H1 (cell line): ENCODE measurements around the gene ADCY5. TPM values are rescaled to one million over a fixed set of nuclear protein-coding genes. Genes with fewer than 3 reads are reported as not detected.

Experiments used
- CTCF ChIA-PET: fragments of 300-600 bp; sonication (Branson Sonifier 250); formaldehyde crosslinking; loops from one replicate; lab custom pipeline; 2021; ENCODE audit not compliant: partially characterized antibody; lab: Charles Lee
- POLR2A ChIA-PET: fragments of 300-600 bp; sonication (Branson Sonifier 250); formaldehyde crosslinking; loops from one replicate; lab custom pipeline; 2021; ENCODE audit warnings: inconsistent platforms; ENCODE audit not compliant: partially characterized antibody; lab: Charles Lee
- DNase-seq, 2 experiments: peaks; one replicate each; pipeline versions ENCODE4 v3.0.0 to v3.0.0-alpha.2; 2010 to 2022; ENCODE audit warnings: low spot score in 2 of 2, low read depth in 1 of 2, mixed read lengths in 1 of 2
- FAIRE-seq: peaks from 2 replicates; lab custom pipeline; 2011; peaks lifted over from hg19 to GRCh38; lab: Jason Lieb, UNC
- H2AFZ ChIP-seq: 2 replicates; pipeline ENCODE4 v1.8.1; 2012; ENCODE audit warnings: low read length, inconsistent platforms
- H2AK5ac ChIP-seq: 2 replicates; pipeline ENCODE4 v1.6.1; 2013; ENCODE audit warnings: low read depth, low read length
- H2BK120ac ChIP-seq: replicated peaks from 2 replicates; pipeline ENCODE3; 2013; ENCODE audit warnings: low read depth, low read length, inconsistent platforms
- H2BK12ac ChIP-seq: 2 replicates; pipeline ENCODE4 v1.6.1; 2013; ENCODE audit warnings: low read depth, low read length
- H2BK15ac ChIP-seq: 2 replicates; pipeline ENCODE4 v1.6.1; 2013; ENCODE audit warnings: low read length
- H2BK20ac ChIP-seq: 2 replicates; pipeline ENCODE4 v1.6.1; 2013; ENCODE audit warnings: low read length
- H2BK5ac ChIP-seq: 2 replicates; pipeline ENCODE4 v1.6.1; 2013; ENCODE audit warnings: low read depth, low read length
- H3K14ac ChIP-seq: 2 replicates; pipeline ENCODE4 v1.6.1; 2013; ENCODE audit warnings: inconsistent platforms; ENCODE audit not compliant: insufficient read length
- H3K18ac ChIP-seq: 2 replicates; pipeline ENCODE4 v1.6.1; 2013; ENCODE audit warnings: low read length; ENCODE audit errors: extremely low read depth
- H3K23ac ChIP-seq: 2 replicates; pipeline ENCODE4 v1.6.1; 2013; ENCODE audit warnings: inconsistent platforms; ENCODE audit not compliant: insufficient read length
- H3K23me2 ChIP-seq: 2 replicates; pipeline ENCODE4 v1.6.1; 2013; ENCODE audit warnings: low read depth, low read length
- H3K27ac ChIP-seq: 2 replicates; pipeline ENCODE4 v1.6.1; 2011; ENCODE audit warnings: low read depth, low read length, inconsistent platforms
- H3K27me3 ChIP-seq, 4 experiments: replicated peaks in 1 of 4; 1 replicate in 1 of 4; 2 replicates in 3 of 4; pipeline versions ENCODE4 v1.6.1 to v1.8.1; 2011 to 2013; ENCODE audit warnings: low read length in 3 of 4, mild to moderate bottlenecking in 3 of 4, inconsistent platforms in 2 of 4, mixed read lengths in 2 of 4, moderate library complexity in 1 of 4; ENCODE audit not compliant: control insufficient read depth in 3 of 4, insufficient read depth in 3 of 4; ENCODE audit errors: extremely low read depth in 1 of 4
- H3K36me3 ChIP-seq, 4 experiments: 2 replicates each; pipeline versions ENCODE4 v1.6.1 to v1.8.1; 2011 to 2013; ENCODE audit warnings: mild to moderate bottlenecking in 4 of 4, low read length in 3 of 4, moderate library complexity in 2 of 4, control low read depth in 1 of 4, inconsistent platforms in 1 of 4; ENCODE audit not compliant: insufficient read depth in 4 of 4, control insufficient read depth in 2 of 4
- H3K4ac ChIP-seq: replicated peaks from 2 replicates; pipeline ENCODE3; 2013; ENCODE audit warnings: low read length, low read depth, mixed read lengths, inconsistent platforms; ENCODE audit not compliant: insufficient read length
- H3K4me1 ChIP-seq, 4 experiments: replicated peaks in 1 of 4; 1 replicate in 1 of 4; 2 replicates in 3 of 4; pipeline versions ENCODE4 v1.6.1 to v1.8.1; 2011 to 2013; ENCODE audit warnings: low read length in 3 of 4, inconsistent platforms in 2 of 4, mixed read lengths in 1 of 4; ENCODE audit not compliant: insufficient read depth in 4 of 4, control insufficient read depth in 3 of 4
- H3K4me2 ChIP-seq, 2 experiments: 2 replicates each; pipeline versions ENCODE4 v1.6.1 to v1.8.1; 2011 to 2013; ENCODE audit warnings: low read depth in 2 of 2, low read length in 2 of 2, control low read depth in 1 of 2, inconsistent platforms in 1 of 2, mild to moderate bottlenecking in 1 of 2; ENCODE audit not compliant: insufficient read depth in 1 of 2
- H3K4me3 ChIP-seq, 4 experiments: fragments of 200-600, 300-600 bp in 1 of 4; sonication (generic), shearing (Covaris generic), sonication (Bioruptor Twin) in 1 of 4; 2 replicates each; pipeline versions ENCODE4 v1.5.1 to v1.8.1; 2011 to 2016; ENCODE audit warnings: low read length in 4 of 4, low read depth in 3 of 4, control low read depth in 2 of 4, inconsistent platforms in 2 of 4, mild to moderate bottlenecking in 2 of 4, mixed read lengths in 1 of 4, moderate library complexity in 1 of 4; ENCODE audit not compliant: insufficient read depth in 2 of 4; ENCODE audit errors: extremely low read depth in 1 of 4
- H3K56ac ChIP-seq: replicated peaks from 2 replicates; pipeline ENCODE3; 2013; ENCODE audit warnings: low read depth, mild to moderate bottlenecking, mixed read lengths, low read length, inconsistent platforms; ENCODE audit not compliant: insufficient read length
- H3K79me1 ChIP-seq: 2 replicates; pipeline ENCODE4 v1.6.1; 2013; ENCODE audit warnings: low read depth, low read length, control low read depth
- H3K79me2 ChIP-seq, 2 experiments: 2 replicates each; pipeline versions ENCODE4 v1.6.1 to v1.8.1; 2012 to 2013; ENCODE audit warnings: low read length in 2 of 2, mild to moderate bottlenecking in 2 of 2, inconsistent platforms in 1 of 2; ENCODE audit not compliant: insufficient read depth in 2 of 2, control insufficient read depth in 1 of 2
- H3K9ac ChIP-seq, 4 experiments: replicated peaks in 1 of 4; 1 replicate in 1 of 4; 2 replicates in 3 of 4; pipeline versions ENCODE4 v1.6.1 to v1.8.1; 2011 to 2013; ENCODE audit warnings: low read depth in 3 of 4, low read length in 3 of 4, control low read depth in 2 of 4, mild to moderate bottlenecking in 2 of 4, moderate library complexity in 2 of 4, inconsistent platforms in 1 of 4; ENCODE audit errors: extremely low read depth in 1 of 4
- H3K9me3 ChIP-seq, 2 experiments: 2 replicates each; pipeline versions ENCODE4 v1.6.1 to v1.8.1; 2012 to 2013; ENCODE audit warnings: mild to moderate bottlenecking in 2 of 2, moderate library complexity in 2 of 2, control low read depth in 1 of 2, inconsistent platforms in 1 of 2, low read depth in 1 of 2, low read length in 1 of 2, mixed read lengths in 1 of 2; ENCODE audit not compliant: insufficient read depth in 2 of 2
- H4K20me1 ChIP-seq, 2 experiments: replicated peaks in 1 of 2; 2 replicates each; pipeline versions ENCODE3 to v1.8.1; 2011 to 2013; ENCODE audit warnings: inconsistent platforms in 2 of 2, low read length in 2 of 2, mild to moderate bottlenecking in 1 of 2; ENCODE audit not compliant: insufficient read depth in 2 of 2, control insufficient read depth in 1 of 2
- H4K5ac ChIP-seq: 2 replicates; pipeline ENCODE4 v1.6.1; 2013; ENCODE audit warnings: low read length, low read depth, mixed read lengths, inconsistent platforms; ENCODE audit not compliant: insufficient read length
- H4K8ac ChIP-seq: 2 replicates; pipeline ENCODE4 v1.8.0; 2013; ENCODE audit warnings: mild to moderate bottlenecking, moderate library complexity, low read length, inconsistent platforms; ENCODE audit not compliant: insufficient read depth; ENCODE audit errors: extremely low read depth
- H4K91ac ChIP-seq: replicated peaks from 2 replicates; pipeline ENCODE3; 2013; ENCODE audit warnings: low read length, mixed read lengths, inconsistent platforms; ENCODE audit not compliant: insufficient read length
- EZH2 ChIP-seq: fragments of 200-600 bp; sonication (generic); IDR thresholded peaks from 2 replicates; pipeline ENCODE4 v1.7.1; 2012; ENCODE audit warnings: low read depth, mild to moderate bottlenecking, moderate library complexity, low read length, inconsistent platforms; ENCODE audit not compliant: severe bottlenecking
- NRF1 ChIP-seq: IDR thresholded peaks from 2 replicates; pipeline ENCODE4 v1.6.1; 2011; ENCODE audit warnings: mild to moderate bottlenecking, low read depth, low read length, improper control_type of control experiment
- TAF1 ChIP-seq: IDR thresholded peaks from 2 replicates; pipeline ENCODE4 v1.6.1; 2011; ENCODE audit warnings: mild to moderate bottlenecking, low read depth, low read length
- WGBS, 2 experiments: shearing (Covaris generic) in 1 of 2; methylation state at CpG; one replicate each; pipeline versions ENCODE4 v1.1.6 to v1.1.7; 2013 to 2015; ENCODE audit warnings: low lambda C conversion rate in 2 of 2, mixed read lengths in 2 of 2, inconsistent platforms in 1 of 2, low coverage in 1 of 2, missing lambda C conversion rate in 1 of 2; ENCODE audit not compliant: insufficient replicate concordance in 2 of 2, insufficient coverage in 1 of 2, insufficient read length in 1 of 2; ENCODE audit errors: extremely low coverage in 1 of 2, missing lambda C conversion rate in 1 of 2; 5-methylcytosine and 5-hydroxymethylcytosine counted together
- polyA plus RNA-seq, 7 experiments: library from polyadenylated mRNA; depleted of rRNA in 3 of 7; stranded (reverse) in 5 of 7; unstranded in 2 of 7; fragments of >200 nt in 5 of 7; fragments of 200-250 nt in 2 of 7; gene quantifications; 1 replicate in 5 of 7; 2 replicates in 1 of 7; 4 replicates in 1 of 7; pipeline versions ENCODE4 v1.2.1 to v1.2.3, GENCODE V29; 2011 to 2013; ENCODE audit warnings: missing spikeins in 2 of 7, mixed read lengths in 2 of 7
- total RNA-seq: library from RNA; stranded (reverse); fragmentation: NEBNext Ultra II Directional; extraction: Animal tissue kit (Norgen Biotek cat#: 25700); gene quantifications from 2 replicates; pipeline ENCODE4 v1.2.1, GENCODE V29; 2021

The ADCY5 gene
- total and polyA plus RNA-seq, 2 of the 8 experiments (the other 6 are each of a cell fraction or from before 2014, with no cell fraction given) = 18.9 to 40.8 TPM

DNA sequence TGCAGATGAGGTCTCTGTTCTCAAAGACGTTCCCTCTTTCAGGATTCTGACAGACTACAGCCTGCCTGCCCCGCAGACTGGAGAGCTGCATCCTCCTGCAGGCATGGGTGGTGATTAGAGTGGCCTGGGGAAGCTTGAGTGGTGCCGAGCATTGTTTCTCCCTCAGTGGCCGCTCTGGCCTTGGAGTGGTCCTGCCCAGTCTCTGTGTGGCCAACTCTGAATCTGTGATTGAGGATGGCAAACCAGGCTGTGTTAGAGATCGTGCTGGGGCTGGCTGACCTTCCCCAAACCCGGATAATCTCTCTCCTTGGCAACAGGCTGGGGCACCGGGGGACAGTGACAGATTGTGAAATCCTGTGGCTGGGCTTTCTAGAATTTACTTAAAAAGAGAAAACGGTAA is 11.0 kb upstream of the ADCY5 start:
- no peak overlapping the region; a peak in 1 of 7 replicates for H3K9ac ChIP-seq
- POLR2A ChIA-PET = interaction anchor here (1.4 kb wide), 1 partner anchor 11 kb away, joined by 6 read pairs; the partner anchor contains the start of gene ADCY5
- H2BK5ac ChIP-seq = no peak overlapping the region; the same call in 1 of the 2 replicates
- H3K27ac ChIP-seq = no peak overlapping the region
- H4K20me1 ChIP-seq = no peaks in the 10 kb centered on the region
- 68% methylated on average over 8 of the region's 8 CpGs; no CpG with 5 or more reads in 1 of the 2 experiments for WGBS, 2 experiments
- TF ChIP-seq EZH2 (no peak), NRF1 (no peak), TAF1 (no peak)
- TF ChIP-seq, all 59 proteins: peak for 0
- CTCF ChIA-PET = interaction anchor here (0.6 to 4.3 kb wide), 8 partner anchors 11 to 207 kb away, joined by 3 to 35 read pairs (median 4); partner anchors contain the start of gene ADCY5
- Histone ChIP-seq H3K4ac (no peak overlapping the region), H2BK12ac (no peak overlapping the region; the same call in 1 of the 2 replicates), H2AK5ac (no peak overlapping the region), H3K79me2 (no peaks in the 10 kb centered on the region), H2BK120ac (no peak overlapping the region), H3K9me3 (no peaks in the 10 kb centered on the region), H2BK20ac (no peak overlapping the region), H3K4me2 (no peak overlapping the region; a peak in 1 of 4 replicates), H4K91ac (no peak overlapping the region), H3K56ac (no peak overlapping the region), H3K23ac (no peak overlapping the region), H2BK15ac (no peak overlapping the region), H4K8ac (no peak overlapping the region), H3K4me3 (no peak overlapping the region), H2AFZ (no peak overlapping the region; the same call in 1 of the 2 replicates), H3K23me2 (no peaks in the 10 kb centered on the region), H3K79me1 (no peaks in the 10 kb centered on the region), H3K18ac (no peak overlapping the region), H4K5ac (no peak overlapping the region), H3K4me1 (peaks cover 0 to 6% (median 3%) of the 10 kb centered on the region in 4 experiments; a peak in 5 of 7 replicates), H3K27me3 (no peaks in the 10 kb centered on the region), H3K14ac (no peak overlapping the region), H3K36me3 (no peaks in the 10 kb centered on the region)
- DNase-seq (no peak), FAIRE-seq (no peak)
